Measurements from ENCODE around the gene KLRF2.

Gene KLRF2

GRCh38 chr12:9895215-9895971 is 14.1 kb downstream of the KLRF2 start:
- no peak for DNase-seq

GRCh38 chr12:9897535-9897934 is 16.2 kb downstream of the KLRF2 start:
- DNase-seq, result no peak

GRCh38 chr12:9899209-9899608 is 17.9 kb downstream of the KLRF2 start:
- DNase-seq, result no peak

- DNase-seq, result no peak
Measured at GRCh38 chr12:9900930-9901329, 19.6 kb downstream of the KLRF2 start.

GRCh38 chr12:9902539-9903228 is 21.4 kb downstream of the KLRF2 start:
- no peak for DNase-seq

GRCh38 chr12:9906873-9907272 is 25.6 kb downstream of the KLRF2 start:
- no peak for DNase-seq

GRCh38 chr12:9907769-9908168 is 26.5 kb downstream of the KLRF2 start:
- DNase-seq, result no peak

- no peak for DNase-seq
Measured at GRCh38 chr12:9908350-9908749, 27.1 kb downstream of the KLRF2 start.

GRCh38 chr12:9909724-9910123 is 28.4 kb downstream of the KLRF2 start:
- no peak for DNase-seq

GRCh38 chr12:9910716-9911421 is 29.6 kb downstream of the KLRF2 start:
- peak; percentile 2 for DNase-seq

GRCh38 chr12:9911708-9912107 is 30.4 kb downstream of the KLRF2 start:
- DNase-seq, result no peak

GRCh38 chr12:9919443-9919842 is 38.2 kb downstream of the KLRF2 start:
- no peak for DNase-seq

- no peak for DNase-seq
Measured at GRCh38 chr12:9920451-9920850, 39.2 kb downstream of the KLRF2 start.

- no peak for DNase-seq
Measured at GRCh38 chr12:9922429-9922828, 41.1 kb downstream of the KLRF2 start.

- DNase-seq, result peak; percentile 20
Measured at GRCh38 chr12:9925705-9926393, 44.6 kb downstream of the KLRF2 start.

GRCh38 chr12:9926876-9927275 is 45.6 kb downstream of the KLRF2 start:
- no peak for DNase-seq

GRCh38 chr12:9928607-9929006 is 47.3 kb downstream of the KLRF2 start:
- DNase-seq, result no peak

GRCh38 chr12:9931245-9931644 is 50.0 kb downstream of the KLRF2 start:
- DNase-seq, result no peak

- no peak for DNase-seq
Measured at GRCh38 chr12:9932270-9932669, 51.0 kb downstream of the KLRF2 start, which contains the start of gene CLEC2A. TSS of gene CLEC2A (minus strand) at chr12:9932370. CDS start at chr12:9932329, 41 bp downstream.

GRCh38 chr12:9933958-9934357 is 52.7 kb downstream of the KLRF2 start:
- no peak for DNase-seq

- no peak for DNase-seq
Measured at GRCh38 chr12:9935026-9935425, 53.7 kb downstream of the KLRF2 start.

- no peak for DNase-seq
Measured at GRCh38 chr12:9936591-9936990, 55.3 kb downstream of the KLRF2 start.

GRCh38 chr12:9940375-9940774 is 59.1 kb downstream of the KLRF2 start:
- DNase-seq, result no peak
